DOHH2 (cell line): Measurements from ENCODE around the gene ITCH.

Source experiments
- EZH2phosphoT487 ChIP-seq: fragments of 200-600 bp; sonication (generic); IDR thresholded peaks from 2 replicates; pipeline ENCODE4 v1.6.1; 2017; ENCODE audit warnings: borderline replicate concordance, mild to moderate bottlenecking, antibody characterized with exemption, low read length, moderate library complexity, mixed read lengths
- TF ChIP-seq, protein P1 (sequence below): fragments of 200-600 bp; sonication (generic); IDR thresholded peaks from one replicate; pipeline ENCODE4 v1.5.1; 2014; ENCODE audit warnings: antibody characterized with exemption, mild to moderate bottlenecking, low read depth, low read length; ENCODE audit not compliant: poor library complexity, severe bottlenecking

- TF ChIP-seq, protein P1, sequence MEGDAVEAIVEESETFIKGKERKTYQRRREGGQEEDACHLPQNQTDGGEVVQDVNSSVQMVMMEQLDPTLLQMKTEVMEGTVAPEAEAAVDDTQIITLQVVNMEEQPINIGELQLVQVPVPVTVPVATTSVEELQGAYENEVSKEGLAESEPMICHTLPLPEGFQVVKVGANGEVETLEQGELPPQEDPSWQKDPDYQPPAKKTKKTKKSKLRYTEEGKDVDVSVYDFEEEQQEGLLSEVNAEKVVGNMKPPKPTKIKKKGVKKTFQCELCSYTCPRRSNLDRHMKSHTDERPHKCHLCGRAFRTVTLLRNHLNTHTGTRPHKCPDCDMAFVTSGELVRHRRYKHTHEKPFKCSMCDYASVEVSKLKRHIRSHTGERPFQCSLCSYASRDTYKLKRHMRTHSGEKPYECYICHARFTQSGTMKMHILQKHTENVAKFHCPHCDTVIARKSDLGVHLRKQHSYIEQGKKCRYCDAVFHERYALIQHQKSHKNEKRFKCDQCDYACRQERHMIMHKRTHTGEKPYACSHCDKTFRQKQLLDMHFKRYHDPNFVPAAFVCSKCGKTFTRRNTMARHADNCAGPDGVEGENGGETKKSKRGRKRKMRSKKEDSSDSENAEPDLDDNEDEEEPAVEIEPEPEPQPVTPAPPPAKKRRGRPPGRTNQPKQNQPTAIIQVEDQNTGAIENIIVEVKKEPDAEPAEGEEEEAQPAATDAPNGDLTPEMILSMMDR: no peak
- no peak for TF ChIP-seq EZH2phosphoT487
Observed at GRCh38 chr20:34382174-34382573, 19.1 kb downstream of the ITCH start.
